Gastrocnemius medialis (tissue), 4 donors: ENCODE measurements around the gene ITGA5. TPM values are rescaled to one million over a fixed set of nuclear protein-coding genes. Genes with fewer than 3 reads are reported as not detected.

Source experiments
- ATAC-seq, 2 donors: fragments of 150-250 bp; one replicate each; pipeline ENCODE4 v1.9.1; 2016
- DNase-seq, 2 donors: peaks; one replicate each; pipeline ENCODE4 v3.0.0-alpha.2; 2019
- H3K27ac ChIP-seq, 4 donors: fragments of 200-600 bp; sonication (generic); 1 replicate in 1 of 4; 2 replicates in 3 of 4; pipeline ENCODE4 v1.5.1; 2016 to 2018; ENCODE audit warnings: mild to moderate bottlenecking in 2 of 4, moderate library complexity in 1 of 4
- H3K27me3 ChIP-seq, 3 donors: fragments of 200-600 bp; sonication (generic) in 2 of 3; 1 replicate in 1 of 3; 2 replicates in 2 of 3; pipeline versions ENCODE4 v1.5.1 to v1.6.0; 2016 to 2019; ENCODE audit warnings: mild to moderate bottlenecking in 1 of 3, moderate library complexity in 1 of 3
- H3K36me3 ChIP-seq, 2 donors: fragments of 200-600 bp; sonication (generic) in 1 of 2; one replicate each; pipeline ENCODE4 v1.5.1; 2017 to 2018
- H3K4me1 ChIP-seq, 2 donors: fragments of 200-600 bp; sonication (generic) in 1 of 2; one replicate each; pipeline ENCODE4 v1.5.1; 2016 to 2017; ENCODE audit warnings: mild to moderate bottlenecking in 2 of 2
- H3K4me3 ChIP-seq, 4 donors: fragments of 200-600 bp; sonication (generic) in 3 of 4; 1 replicate in 1 of 4; 2 replicates in 3 of 4; pipeline ENCODE4 v1.5.1; 2016 to 2019; ENCODE audit warnings: mild to moderate bottlenecking in 2 of 4
- H3K9me3 ChIP-seq, 3 donors: fragments of 200-600 bp; sonication (generic) in 2 of 3; 1 replicate in 1 of 3; 2 replicates in 2 of 3; pipeline ENCODE4 v1.5.1; 2016 to 2019
- POLR2A ChIP-seq, 2 donors: fragments of 450-650 bp; IDR thresholded peaks; one replicate each; pipeline ENCODE4 v1.6.1; 2017; ENCODE audit warnings: antibody characterized with exemption in 2 of 2, mild to moderate bottlenecking in 2 of 2, moderate library complexity in 2 of 2
- in situ Hi-C, 4 donors: fragments of 200-750 bp; cut with MboI; loops; one replicate each; pipeline versions ENCODE4 v1.15.0 to v1.8.0; 2017; ENCODE audit warnings: low sequenced_read_pairs in 4 of 4
- intact Hi-C: fragments of 100-400 bp; cut with DNase I; formaldehyde crosslinking; loops from one replicate; pipeline ENCODE4 v1.15.1; 2023; ENCODE audit warnings: low total_unique reads
- total RNA-seq, 4 donors: library from RNA; depleted of rRNA; stranded (reverse); fragments of >200 nt; gene quantifications; one replicate each; pipeline versions ENCODE4 v1.1.0 to v1.2.3, GENCODE V29; 2016
- TF ChIP-seq, protein P1 (sequence below), 5 experiments: fragments of 450-650 bp in 3 of 5; fragments of 200-600 bp in 2 of 5; sonication (generic) in 2 of 5; IDR thresholded peaks in 4 of 5; conservative IDR thresholded peaks in 1 of 5; 1 replicate in 4 of 5; 2 replicates in 1 of 5; pipeline ENCODE4 v1.5.1; 2016 to 2019; ENCODE audit warnings: antibody characterized with exemption in 5 of 5, mild to moderate bottlenecking in 3 of 5, moderate library complexity in 3 of 5

The ITGA5 gene
- total RNA-seq, 4 donors from 2014 or later = 26.5 to 34.1 (median 30.9) TPM

DNA sequence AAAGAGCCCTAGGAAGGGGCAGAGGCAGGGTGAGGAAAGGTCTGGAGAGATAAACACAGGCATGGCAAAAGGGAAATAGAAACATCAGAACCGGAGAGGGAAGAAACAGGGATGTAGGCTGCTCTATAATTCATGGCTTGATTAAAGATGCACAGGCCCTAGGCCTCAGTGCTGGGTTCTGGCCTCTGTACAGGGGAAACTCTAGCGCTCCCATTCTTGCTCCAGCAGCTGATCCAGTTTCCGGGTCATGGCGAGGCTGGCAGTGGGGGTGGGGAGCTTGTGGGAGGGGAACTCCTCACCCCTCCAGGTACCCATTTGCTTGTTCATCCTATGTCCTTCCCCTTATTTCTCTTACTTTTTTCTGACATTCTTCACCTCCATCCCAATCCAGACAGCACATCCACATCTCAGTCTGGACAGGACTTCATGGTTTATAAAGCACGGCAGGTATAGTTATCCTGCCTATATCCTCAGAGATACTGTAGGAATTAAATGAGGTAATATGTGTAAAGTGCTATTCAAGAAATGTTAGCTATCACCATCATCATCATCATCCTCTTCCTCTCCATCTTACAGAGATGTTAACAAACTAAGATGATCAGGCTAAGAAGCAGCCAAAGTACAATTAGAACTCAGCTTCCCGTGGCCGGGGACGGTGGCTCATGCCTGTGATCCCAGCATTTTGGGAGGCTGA is 46.8 kb downstream of the ITGA5 start:
- in situ Hi-C loops (loop anchor here (25.0 kb wide), 2 partner anchors 360 to 385 kb away; partner anchors contain the start of genes HOXC10 (in 2 of the 4), HOXC8 (in 2 of the 4) and HOXC9 (in 2 of the 4)), intact Hi-C loops (loop anchor here (10.0 kb wide), 1 partner anchor 647 kb away; the partner anchor contains the start of gene CALCOCO1)
- ATAC-seq (peak in 1 of 2 donors; percentile 32), DNase-seq (peak in 1 of 2 donors; percentile 63)
- Histone ChIP-seq H3K9me3 (no peaks in the 10 kb centered on the region), H3K4me3 (no peak overlapping the region), H3K27ac (peak overlapping the region; percentile 45 to 60 (median 56)), H3K27me3 (no peaks in the 10 kb centered on the region), H3K36me3 (no peaks in the 10 kb centered on the region), H3K4me1 (peaks cover 36 to 45% of the 10 kb centered on the region in 2 donors)
- TF ChIP-seq POLR2A (IDR thresholded peaks at IDR 0.05) = no peak
- TF ChIP-seq, protein P1, sequence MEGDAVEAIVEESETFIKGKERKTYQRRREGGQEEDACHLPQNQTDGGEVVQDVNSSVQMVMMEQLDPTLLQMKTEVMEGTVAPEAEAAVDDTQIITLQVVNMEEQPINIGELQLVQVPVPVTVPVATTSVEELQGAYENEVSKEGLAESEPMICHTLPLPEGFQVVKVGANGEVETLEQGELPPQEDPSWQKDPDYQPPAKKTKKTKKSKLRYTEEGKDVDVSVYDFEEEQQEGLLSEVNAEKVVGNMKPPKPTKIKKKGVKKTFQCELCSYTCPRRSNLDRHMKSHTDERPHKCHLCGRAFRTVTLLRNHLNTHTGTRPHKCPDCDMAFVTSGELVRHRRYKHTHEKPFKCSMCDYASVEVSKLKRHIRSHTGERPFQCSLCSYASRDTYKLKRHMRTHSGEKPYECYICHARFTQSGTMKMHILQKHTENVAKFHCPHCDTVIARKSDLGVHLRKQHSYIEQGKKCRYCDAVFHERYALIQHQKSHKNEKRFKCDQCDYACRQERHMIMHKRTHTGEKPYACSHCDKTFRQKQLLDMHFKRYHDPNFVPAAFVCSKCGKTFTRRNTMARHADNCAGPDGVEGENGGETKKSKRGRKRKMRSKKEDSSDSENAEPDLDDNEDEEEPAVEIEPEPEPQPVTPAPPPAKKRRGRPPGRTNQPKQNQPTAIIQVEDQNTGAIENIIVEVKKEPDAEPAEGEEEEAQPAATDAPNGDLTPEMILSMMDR (IDR thresholded peaks at IDR 0.05 in 4 of 5, conservative IDR thresholded peaks at IDR 0.05 in 1 of 5) = no peak

DNA sequence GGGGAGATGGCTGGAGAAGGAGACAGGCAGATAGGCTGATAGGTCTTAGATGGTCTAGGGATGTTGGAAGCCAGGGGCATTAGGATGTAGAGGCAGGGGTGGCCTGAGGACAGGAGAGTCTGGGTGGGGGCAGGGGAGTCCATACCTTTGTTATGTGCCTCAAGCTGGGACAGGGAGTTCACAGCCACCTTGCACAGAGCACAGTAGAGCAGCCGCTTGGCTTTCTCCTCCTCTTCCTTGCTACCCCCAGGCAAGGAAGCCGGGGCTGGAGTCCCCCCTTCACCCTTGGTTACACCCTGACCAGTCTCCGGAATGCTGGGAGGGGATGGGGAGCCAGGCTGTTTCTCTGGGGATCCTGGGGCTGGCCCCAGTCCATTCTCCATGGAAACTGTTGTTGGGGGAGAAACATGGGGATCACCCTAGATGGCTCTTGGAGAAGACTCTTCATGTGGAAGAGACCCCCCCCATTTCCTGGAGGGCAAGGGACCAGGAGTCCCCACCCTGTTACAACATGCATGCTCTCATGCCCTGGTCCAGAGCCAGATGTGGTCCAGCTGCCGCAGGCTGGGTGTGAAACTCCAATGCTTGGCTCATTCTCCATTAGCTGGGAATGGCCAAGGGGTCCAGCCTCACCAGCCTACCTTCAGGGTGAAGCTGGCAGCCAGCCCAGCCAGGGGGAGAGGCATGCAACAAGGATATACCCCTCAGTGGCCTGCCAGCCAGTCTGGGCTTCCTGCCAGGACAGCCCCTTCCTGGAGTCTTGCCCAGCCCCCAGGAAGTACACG is 47.5 kb downstream of the ITGA5 start:
- peak overlapping the region; percentile 45 to 60 (median 56) for H3K27ac ChIP-seq
- peaks cover 36 to 40% of the 10 kb centered on the region in 2 donors for H3K4me1 ChIP-seq
- no peak overlapping the region for H3K4me3 ChIP-seq
- no peak for TF ChIP-seq POLR2A (IDR thresholded peaks at IDR 0.05)
- TF ChIP-seq, protein P1 (IDR thresholded peaks at IDR 0.05 in 4 of 5, conservative IDR thresholded peaks at IDR 0.05 in 1 of 5) = no peak
- H3K9me3 ChIP-seq = no peaks in the 10 kb centered on the region
- in situ Hi-C loops (loop anchor here (25.0 kb wide), 2 partner anchors 359 to 384 kb away; partner anchors contain the start of genes HOXC10 (in 2 of the 4), HOXC8 (in 2 of the 4) and HOXC9 (in 2 of the 4)), intact Hi-C loops (loop anchor here (10.0 kb wide), 1 partner anchor 647 kb away; the partner anchor contains the start of gene CALCOCO1)
- no peak for ATAC-seq
- H3K27me3 ChIP-seq = no peaks in the 10 kb centered on the region
- H3K36me3 ChIP-seq = no peaks in the 10 kb centered on the region
- peak in 1 of 2 donors; percentile 56 for DNase-seq

DNA sequence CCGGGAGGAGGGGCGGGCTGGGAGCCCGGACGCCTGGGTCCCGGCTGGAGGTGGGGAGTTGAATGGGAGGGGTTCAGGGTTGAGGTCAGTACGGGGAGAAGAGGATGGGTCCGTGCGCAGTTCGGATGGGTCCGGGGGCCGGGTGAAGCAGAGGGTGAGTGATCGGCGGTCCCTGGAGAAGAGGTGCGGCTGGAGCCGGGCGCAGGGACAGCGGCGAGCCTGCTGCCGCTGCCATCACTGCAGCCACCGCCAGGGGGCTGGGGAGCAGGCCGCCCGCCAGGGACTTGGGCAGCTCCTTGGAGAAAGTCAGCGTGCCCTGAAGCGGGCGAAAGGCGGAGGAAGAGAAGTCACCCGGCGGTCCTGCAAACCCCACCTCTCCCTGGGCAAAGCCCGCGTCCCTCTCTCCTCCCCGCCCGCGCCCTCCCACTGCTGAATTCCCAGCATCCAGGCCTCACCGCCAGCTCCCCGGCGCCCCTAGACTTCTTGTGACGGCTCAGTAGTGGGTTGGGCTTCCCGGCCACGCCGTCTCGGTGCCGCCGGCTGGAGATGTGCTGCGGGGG is 48.8 kb downstream of the ITGA5 start:
- H3K9me3 ChIP-seq = no peaks in the 10 kb centered on the region
- peak overlapping the region; percentile 34 to 60 (median 50) for H3K27ac ChIP-seq
- no peaks in the 10 kb centered on the region for H3K27me3 ChIP-seq
- ATAC-seq (peak; percentile 69 to 75), DNase-seq (peak in 1 of 2 donors; percentile 76)
- intact Hi-C loops (loop anchor here (1.0 to 10.0 kb wide), 2 partner anchors 9 to 645 kb away; partner anchors contain the start of gene CALCOCO1), in situ Hi-C loops (loop anchor here (25.0 kb wide), 2 partner anchors 358 to 383 kb away; partner anchors contain the start of genes HOXC10 (in 2 of the 4), HOXC8 (in 2 of the 4) and HOXC9 (in 2 of the 4))
- no peaks in the 10 kb centered on the region for H3K36me3 ChIP-seq
- H3K4me1 ChIP-seq = peaks cover 36 to 38% of the 10 kb centered on the region in 2 donors
- peak overlapping the region; percentile 46 to 68 (median 48) for H3K4me3 ChIP-seq
- TF ChIP-seq, protein P1 (IDR thresholded peaks at IDR 0.05 in 4 of 5, conservative IDR thresholded peaks at IDR 0.05 in 1 of 5) = peak; percentile 94 to 98 (median 97)
- no peak for TF ChIP-seq POLR2A (IDR thresholded peaks at IDR 0.05)

DNA sequence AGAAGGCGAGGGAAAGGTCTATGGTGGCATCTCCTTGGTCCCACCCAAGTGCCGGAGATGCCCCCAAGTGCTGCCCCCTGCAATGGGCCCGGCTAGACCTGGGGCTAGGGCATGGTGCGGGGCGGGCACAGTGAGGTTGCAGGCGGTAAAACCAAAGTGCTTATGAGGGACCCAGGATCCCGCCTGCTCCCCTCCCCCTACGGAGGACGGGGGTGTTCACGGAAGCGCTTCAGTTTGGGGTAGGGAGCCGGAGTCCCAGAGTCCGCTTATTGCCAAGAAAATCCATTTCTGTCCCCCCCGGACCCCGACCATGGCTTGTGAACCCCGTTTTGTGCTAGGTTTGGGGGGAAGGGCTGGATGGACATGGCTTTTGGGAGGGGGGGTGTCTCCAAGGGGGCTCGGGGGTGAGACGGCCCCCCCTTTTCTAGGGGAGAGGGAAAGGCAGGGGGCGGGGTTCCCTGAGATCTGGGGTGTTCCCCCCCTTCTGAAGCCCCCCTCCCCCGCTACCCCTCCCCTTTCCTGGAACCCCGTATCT is 49.4 kb downstream of the ITGA5 start:
- DNase-seq (no peak), ATAC-seq (no peak)
- TF ChIP-seq, protein P1 (IDR thresholded peaks at IDR 0.05 in 4 of 5, conservative IDR thresholded peaks at IDR 0.05 in 1 of 5) = no peak
- TF ChIP-seq POLR2A (IDR thresholded peaks at IDR 0.05) = no peak
- no peaks in the 10 kb centered on the region for H3K9me3 ChIP-seq
- peak overlapping the region; percentile 46 to 68 (median 48) for H3K4me3 ChIP-seq
- intact Hi-C loops = loop anchor here (1.0 to 10.0 kb wide), 2 partner anchors 10 to 645 kb away; partner anchors contain the start of gene CALCOCO1
- peaks cover 30 to 33% of the 10 kb centered on the region in 2 donors for H3K4me1 ChIP-seq
- no peaks in the 10 kb centered on the region for H3K36me3 ChIP-seq
- in situ Hi-C loops = loop anchor here (5.0 to 25.0 kb wide), 5 partner anchors 92 to 382 kb away; partner anchors contain the start of genes HOXC10 (in 2 of the 4), HOXC8 (in 2 of the 4) and HOXC9 (in 2 of the 4)
- H3K27ac ChIP-seq = peak overlapping the region; percentile 34 to 60 (median 50)
- no peaks in the 10 kb centered on the region for H3K27me3 ChIP-seq
